HG02970 (cell line): ENCODE measurements around the gene CDK1.

Source experiments
- ATAC-seq: cut with Tn5 transposase; IDR thresholded peaks from one replicate; pipeline ENCODE4 v1.9.1; 2021; ENCODE audit warnings: mild to moderate bottlenecking, moderate library complexity, moderate number of reproducible peaks; ENCODE audit not compliant: unreplicated experiment, low FRiP score

CDK1 gene

GRCh38 chr10:60769406-60769805 lies 8.9 kb upstream of the CDK1 start:
- ATAC-seq = no peak

- peak; percentile 4 for ATAC-seq
Observed at GRCh38 chr10:60777696-60778213, 523 bp upstream of the CDK1 start.

- ATAC-seq = no peak
Observed at GRCh38 chr10:60778971-60779796, 906 bp downstream of the CDK1 start.

GRCh38 chr10:60781661-60782060 lies 3.4 kb downstream of the CDK1 start:
- no peak for ATAC-seq

GRCh38 chr10:60784641-60785040 lies 6.4 kb downstream of the CDK1 start:
- no peak for ATAC-seq

- ATAC-seq = no peak
Observed at GRCh38 chr10:60788544-60788943, 10.3 kb downstream of the CDK1 start.

- ATAC-seq = no peak
Observed at GRCh38 chr10:60789340-60789739, 11.1 kb downstream of the CDK1 start.

GRCh38 chr10:60794953-60795352 lies 16.7 kb downstream of the CDK1 start:
- ATAC-seq = no peak

GRCh38 chr10:60795465-60796202 lies 17.4 kb downstream of the CDK1 start:
- ATAC-seq = no peak

GRCh38 chr10:60796481-60796880 lies 18.2 kb downstream of the CDK1 start:
- ATAC-seq = no peak

- no peak for ATAC-seq
Observed at GRCh38 chr10:60797200-60797599, 18.9 kb downstream of the CDK1 start.

- no peak for ATAC-seq
Observed at GRCh38 chr10:60798031-60798430, 19.8 kb downstream of the CDK1 start.

- no peak for ATAC-seq
Observed at GRCh38 chr10:60798870-60799269, 20.6 kb downstream of the CDK1 start.

- ATAC-seq = no peak
Observed at GRCh38 chr10:60799971-60800650, 21.8 kb downstream of the CDK1 start.

- ATAC-seq = no peak
Observed at GRCh38 chr10:60800918-60801317, 22.6 kb downstream of the CDK1 start.

- no peak for ATAC-seq
Observed at GRCh38 chr10:60801522-60801921, 23.2 kb downstream of the CDK1 start.

- no peak for ATAC-seq
Observed at GRCh38 chr10:60803433-60803832, 25.2 kb downstream of the CDK1 start.

GRCh38 chr10:60803865-60804264 lies 25.6 kb downstream of the CDK1 start:
- no peak for ATAC-seq

GRCh38 chr10:60806921-60807320 lies 28.6 kb downstream of the CDK1 start:
- no peak for ATAC-seq

GRCh38 chr10:60807499-60807898 lies 29.2 kb downstream of the CDK1 start:
- no peak for ATAC-seq

- no peak for ATAC-seq
Observed at GRCh38 chr10:60808036-60808435, 29.8 kb downstream of the CDK1 start.
